ENCODE data around the gene DZIP1L. TPM values are rescaled to one million over a fixed set of nuclear protein-coding genes. Genes with fewer than 3 reads are reported as not detected.

Gene DZIP1L
- total RNA-seq, 3 donors from 2014 or later, result 24.5 to 34.4 (median 25.3) TPM

GRCh38 chr3:138068579-138069174 lies 46.7 kb downstream of the DZIP1L start:
- peak; percentile 56 to 73 for DNase-seq (ENCODE audit: low spot score in 2 of 2)
- Histone ChIP-seq H3K27me3 (no peaks in the 10 kb centered on the region), H3K36me3 (no peaks in the 10 kb centered on the region), H3K4me3 (no peak overlapping the region), H3K27ac (no peak overlapping the region), H3K9me3 (no peaks in the 10 kb centered on the region), H3K4me1 (no peaks in the 10 kb centered on the region)
- TF ChIP-seq CTCF (IDR thresholded peaks at IDR 0.05), result peak; percentile 63 to 95 (median 88)
- TF ChIP-seq POLR2A (IDR thresholded peaks at IDR 0.05), result no peak
- no peak for TF ChIP-seq POLR2AphosphoS5 (IDR thresholded peaks at IDR 0.05)
- intact Hi-C loops (cut with DNase I; ENCODE audit: low total_unique reads), result loop anchor here (5.0 kb wide), 1 partner anchor 474 kb away; no protein-coding TSS in a partner anchor

GRCh38 chr3:138068046-138068445 lies 47.4 kb downstream of the DZIP1L start:
- no peaks in the 10 kb centered on the region for H3K36me3 ChIP-seq
- no peak overlapping the region for H3K4me3 ChIP-seq
- no peaks in the 10 kb centered on the region for H3K9me3 ChIP-seq
- no peaks in the 10 kb centered on the region for H3K27me3 ChIP-seq
- no peak overlapping the region for H3K27ac ChIP-seq
- TF ChIP-seq POLR2AphosphoS5 (IDR thresholded peaks at IDR 0.05) (no peak), POLR2A (IDR thresholded peaks at IDR 0.05) (no peak), CTCF (IDR thresholded peaks at IDR 0.05) (no peak)
- DNase-seq (ENCODE audit: low spot score in 2 of 2), result no peak
- H3K4me1 ChIP-seq, result no peaks in the 10 kb centered on the region
- intact Hi-C loops (cut with DNase I; ENCODE audit: low total_unique reads), result loop anchor here (5.0 kb wide), 1 partner anchor 474 kb away; no protein-coding TSS in a partner anchor

GRCh38 chr3:138066972-138067371 lies 48.4 kb downstream of the DZIP1L start:
- intact Hi-C loops (cut with DNase I; ENCODE audit: low total_unique reads), result loop anchor here (5.0 kb wide), 1 partner anchor 475 kb away; no protein-coding TSS in a partner anchor
- Histone ChIP-seq H3K27ac (no peak overlapping the region), H3K27me3 (no peaks in the 10 kb centered on the region), H3K4me1 (no peaks in the 10 kb centered on the region), H3K36me3 (no peaks in the 10 kb centered on the region), H3K9me3 (no peaks in the 10 kb centered on the region), H3K4me3 (no peak overlapping the region)
- TF ChIP-seq POLR2AphosphoS5 (IDR thresholded peaks at IDR 0.05) (no peak), POLR2A (IDR thresholded peaks at IDR 0.05) (no peak), CTCF (IDR thresholded peaks at IDR 0.05) (no peak)
- DNase-seq (ENCODE audit: low spot score in 2 of 2), result no peak

GRCh38 chr3:138066383-138066782 lies 49.0 kb downstream of the DZIP1L start:
- Histone ChIP-seq H3K27ac (no peak overlapping the region), H3K4me3 (no peak overlapping the region), H3K9me3 (no peaks in the 10 kb centered on the region), H3K27me3 (no peaks in the 10 kb centered on the region), H3K36me3 (no peaks in the 10 kb centered on the region), H3K4me1 (no peaks in the 10 kb centered on the region)
- TF ChIP-seq POLR2A (IDR thresholded peaks at IDR 0.05), result no peak
- TF ChIP-seq POLR2AphosphoS5 (IDR thresholded peaks at IDR 0.05), result no peak
- no peak for TF ChIP-seq CTCF (IDR thresholded peaks at IDR 0.05)
- intact Hi-C loops (cut with DNase I; ENCODE audit: low total_unique reads), result loop anchor here (5.0 kb wide), 1 partner anchor 476 kb away; no protein-coding TSS in a partner anchor
- no peak for DNase-seq (ENCODE audit: low spot score in 2 of 2)

GRCh38 chr3:138065949-138066348 lies 49.5 kb downstream of the DZIP1L start:
- TF ChIP-seq POLR2AphosphoS5 (IDR thresholded peaks at IDR 0.05) (no peak), POLR2A (IDR thresholded peaks at IDR 0.05) (no peak), CTCF (IDR thresholded peaks at IDR 0.05) (no peak)
- H3K27me3 ChIP-seq, result no peaks in the 10 kb centered on the region
- DNase-seq (ENCODE audit: low spot score in 2 of 2), result no peak
- no peaks in the 10 kb centered on the region for H3K9me3 ChIP-seq
- intact Hi-C loops (cut with DNase I; ENCODE audit: low total_unique reads), result loop anchor here (2.0 to 5.0 kb wide), 2 partner anchors 41 to 476 kb away; no protein-coding TSS in a partner anchor
- H3K4me3 ChIP-seq, result no peak overlapping the region
- H3K27ac ChIP-seq, result no peak overlapping the region
- no peaks in the 10 kb centered on the region for H3K36me3 ChIP-seq
- H3K4me1 ChIP-seq, result no peaks in the 10 kb centered on the region
